H1 (cell line): ENCODE data around the gene TOPORS. TPM values are rescaled to one million over a fixed set of nuclear protein-coding genes. Genes with fewer than 3 reads are reported as not detected.

Source experiments
- ASH2L ChIP-seq: fragments of 200-600, 300-600 bp; sonication (generic); IDR thresholded peaks from one replicate; pipeline ENCODE4 v1.7.1; 2017; ENCODE audit warnings: low read length
- BACH1 ChIP-seq: IDR thresholded peaks from 2 replicates; pipeline ENCODE4 v1.6.1; 2012; ENCODE audit warnings: low read length, improper control_type of control experiment
- CBX5 ChIP-seq: fragments of 300-800, 300-1000 bp; sonication (generic); IDR thresholded peaks from 2 replicates; pipeline ENCODE4 v1.7.1; 2016; ENCODE audit warnings: antibody characterized with exemption, low read length, low read depth
- CBX8 ChIP-seq: fragments of 300-800, 300-1000 bp; sonication (generic); IDR thresholded peaks from 2 replicates; pipeline ENCODE4 v1.7.1; 2016; ENCODE audit warnings: low read depth, low read length, borderline replicate concordance
- RXRA ChIP-seq: IDR thresholded peaks from 2 replicates; pipeline ENCODE4 v1.6.1; 2011; ENCODE audit warnings: low read depth, mild to moderate bottlenecking, low read length, moderate library complexity; ENCODE audit not compliant: insufficient read depth
- SIRT6 ChIP-seq: IDR thresholded peaks from one replicate; pipeline ENCODE4 v1.7.1; 2012; ENCODE audit warnings: low read length, inconsistent platforms
- polyA plus RNA-seq, 7 experiments: library from polyadenylated mRNA; depleted of rRNA in 3 of 7; stranded (reverse) in 5 of 7; unstranded in 2 of 7; fragments of >200 nt in 5 of 7; fragments of 200-250 nt in 2 of 7; gene quantifications; 1 replicate in 5 of 7; 2 replicates in 1 of 7; 4 replicates in 1 of 7; pipeline versions ENCODE4 v1.2.1 to v1.2.3, GENCODE V29; 2011 to 2013; ENCODE audit warnings: missing spikeins in 2 of 7, mixed read lengths in 2 of 7
- total RNA-seq: library from RNA; stranded (reverse); fragmentation: NEBNext Ultra II Directional; extraction: Animal tissue kit (Norgen Biotek cat#: 25700); gene quantifications from 2 replicates; pipeline ENCODE4 v1.2.1, GENCODE V29; 2021
- TF ChIP-seq, protein P1 (sequence below): IDR thresholded peaks from 2 replicates; pipeline ENCODE4 v1.6.1; 2012; ENCODE audit warnings: inconsistent platforms

Gene TOPORS
- total and polyA plus RNA-seq, 2 of the 8 experiments (the other 6 are each of a cell fraction or from before 2014, with no cell fraction given), result 10.3 to 30.7 TPM

DNA sequence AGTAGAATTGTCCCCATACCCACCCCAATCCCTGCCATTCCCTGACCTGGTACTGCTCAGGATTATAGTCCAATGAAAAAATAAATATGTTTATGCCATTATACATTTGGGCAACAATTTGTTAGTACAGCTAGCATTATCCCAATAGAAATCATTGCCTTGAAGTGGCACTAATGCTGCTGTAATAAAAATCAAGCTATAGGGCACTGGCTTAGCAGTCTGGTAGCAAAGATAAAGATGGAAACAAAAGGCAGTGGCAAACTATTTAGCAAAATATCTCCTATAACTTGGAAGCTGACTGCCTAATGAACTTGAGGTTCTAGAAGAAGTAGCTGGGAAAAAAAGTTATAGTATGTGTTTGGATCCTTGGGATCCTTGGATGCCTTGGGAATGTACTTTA is 2.2 kb upstream of the TOPORS start (continued):
- TF ChIP-seq CBX8, result no peak
- no peak for TF ChIP-seq CBX5
- TF ChIP-seq BACH1, result no peak
- TF ChIP-seq, protein P1, sequence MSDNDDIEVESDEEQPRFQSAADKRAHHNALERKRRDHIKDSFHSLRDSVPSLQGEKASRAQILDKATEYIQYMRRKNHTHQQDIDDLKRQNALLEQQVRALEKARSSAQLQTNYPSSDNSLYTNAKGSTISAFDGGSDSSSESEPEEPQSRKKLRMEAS, result no peak
- no peak for TF ChIP-seq ASH2L
- TF ChIP-seq RXRA, result no peak
- TF ChIP-seq SIRT6, result no peak
- TF ChIP-seq, all 59 proteins: peak for 0
